ENCODE results near the gene NAA30.

Gene NAA30

GRCh38 chr14:57400556-57401494 lies 10.4 kb downstream of the NAA30 start:
- DNase-seq (ENCODE audit: low spot score) = no peak

DNA sequence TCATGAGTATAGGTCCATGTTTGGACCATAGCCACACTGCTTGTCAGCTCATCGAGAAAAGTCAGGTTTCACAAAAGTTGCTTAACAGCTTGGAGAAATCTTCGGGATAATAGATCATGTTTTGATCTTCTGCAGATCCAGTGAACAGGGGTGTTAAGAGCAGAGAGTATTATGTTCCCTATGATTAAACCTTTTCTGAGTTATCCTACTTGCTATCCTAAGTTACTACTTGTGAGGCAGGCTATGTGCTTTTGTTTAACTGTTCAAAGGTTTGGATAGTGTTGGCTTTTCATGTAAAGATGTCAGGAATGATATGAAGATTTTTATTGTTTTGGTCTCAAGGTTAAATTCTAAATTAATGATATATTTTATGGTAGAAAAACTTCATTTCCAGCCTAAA lies 11.1 kb downstream of the NAA30 start:
- no peak for DNase-seq (ENCODE audit: low spot score)

GRCh38 chr14:57402173-57402852 lies 11.9 kb downstream of the NAA30 start:
- DNase-seq (ENCODE audit: low spot score) = no peak

DNA sequence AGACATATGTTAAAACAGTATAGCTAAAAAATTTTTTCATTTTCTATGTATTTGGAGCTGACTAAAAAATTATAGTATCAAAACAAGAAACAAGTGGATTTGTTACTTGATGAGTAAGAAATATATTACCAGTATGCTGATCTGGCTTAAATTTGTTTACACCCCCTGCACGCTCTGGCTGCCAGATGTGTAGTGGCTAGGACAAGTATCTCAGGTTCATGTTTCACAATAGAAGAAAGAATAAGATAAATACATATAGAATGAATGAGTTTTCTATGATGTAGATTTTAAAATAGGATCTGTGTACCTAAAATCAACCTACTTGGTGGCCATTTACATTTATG lies 13.1 kb downstream of the NAA30 start:
- no peak for DNase-seq (ENCODE audit: low spot score)

DNA sequence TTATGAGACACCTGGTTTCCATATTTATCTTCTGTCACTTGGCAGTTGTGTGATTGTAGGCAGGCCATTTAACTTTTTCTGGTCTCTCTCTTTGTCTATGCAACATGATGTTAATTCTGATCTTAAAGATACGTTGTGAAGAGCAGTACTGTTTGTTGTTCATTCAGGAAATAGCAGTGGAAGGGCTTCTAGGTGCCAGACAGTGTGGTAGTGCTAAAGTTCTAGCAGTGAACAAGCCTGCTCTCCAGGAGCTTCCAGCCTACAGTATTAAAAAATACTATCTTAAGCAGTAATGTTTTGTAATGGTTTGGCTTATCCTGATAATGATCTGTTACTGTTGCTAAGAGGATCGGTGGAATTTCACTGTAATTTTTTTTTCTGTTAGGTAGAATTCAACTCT lies 15.2 kb downstream of the NAA30 start:
- DNase-seq (ENCODE audit: low spot score) = no peak

- DNase-seq (ENCODE audit: low spot score) = no peak
These were observed 17.7 kb downstream of the NAA30 start for GRCh38 chr14:57408037-57408436.

DNA sequence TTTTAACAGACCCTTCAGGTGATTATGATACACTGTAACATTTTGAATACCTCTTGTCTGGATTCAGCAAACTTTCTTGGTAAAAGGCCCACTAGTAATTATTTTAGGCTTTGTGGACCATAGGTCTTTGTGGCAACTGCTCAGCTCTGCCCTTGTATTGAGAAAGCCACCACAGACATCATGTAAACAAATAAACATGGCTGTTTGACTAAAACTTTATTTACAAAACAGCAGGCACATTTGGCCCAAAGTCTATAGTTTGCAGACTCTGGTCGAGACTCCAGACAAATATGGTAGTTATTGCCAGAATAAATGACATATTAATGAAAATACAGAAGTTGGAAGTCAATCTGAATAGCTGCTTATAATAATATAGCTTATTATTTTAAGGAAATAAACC lies 18.2 kb downstream of the NAA30 start:
- DNase-seq (ENCODE audit: low spot score) = no peak

- no peak for DNase-seq (ENCODE audit: low spot score)
These were observed 22.0 kb downstream of the NAA30 start for GRCh38 chr14:57412341-57412740.

DNA sequence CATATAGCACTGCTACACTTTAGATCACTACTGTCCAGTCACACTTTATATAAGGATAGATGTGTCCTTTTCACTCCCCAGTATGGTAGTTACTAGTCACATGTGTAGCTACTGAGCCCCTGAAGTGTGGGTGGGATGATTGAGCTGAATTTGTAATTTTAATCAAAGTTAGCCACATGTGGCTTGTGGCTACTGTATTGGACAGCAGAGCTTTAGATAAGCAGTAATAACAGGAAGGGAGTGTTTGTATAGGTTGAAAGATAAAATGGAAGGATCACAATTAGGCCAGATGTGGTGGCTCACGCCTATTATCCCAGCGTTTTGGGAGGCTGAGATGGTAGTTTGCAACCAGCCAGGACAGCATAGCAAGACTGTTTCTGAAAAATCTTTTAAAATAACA lies 23.5 kb downstream of the NAA30 start:
- no peak for DNase-seq (ENCODE audit: low spot score)

DNA sequence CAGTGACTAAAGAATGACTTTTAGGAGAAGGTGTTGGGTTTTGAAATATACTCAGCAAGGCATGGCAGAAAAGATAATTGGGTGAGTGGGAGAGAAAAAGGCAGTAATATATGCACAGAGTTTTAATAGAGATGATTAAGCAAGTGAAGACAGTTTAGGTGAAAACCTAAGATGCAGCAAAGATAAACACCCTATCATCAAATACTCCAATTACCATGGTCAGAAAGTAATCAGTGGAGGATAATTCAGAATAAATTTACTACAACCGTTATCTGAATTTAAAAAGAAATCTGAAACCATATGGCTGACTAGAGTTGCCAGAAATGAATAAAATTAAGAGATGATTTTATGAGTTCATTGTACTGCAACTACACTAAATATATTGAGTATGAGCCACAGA lies 26.8 kb downstream of the NAA30 start:
- no peak for DNase-seq (ENCODE audit: low spot score)

GRCh38 chr14:57418999-57419398 lies 28.6 kb downstream of the NAA30 start:
- no peak for DNase-seq (ENCODE audit: low spot score)

- no peak for DNase-seq (ENCODE audit: low spot score)
These were observed 29.6 kb downstream of the NAA30 start for GRCh38 chr14:57420033-57420432.

GRCh38 chr14:57420986-57421385 lies 30.6 kb downstream of the NAA30 start:
- DNase-seq (ENCODE audit: low spot score) = no peak

DNA sequence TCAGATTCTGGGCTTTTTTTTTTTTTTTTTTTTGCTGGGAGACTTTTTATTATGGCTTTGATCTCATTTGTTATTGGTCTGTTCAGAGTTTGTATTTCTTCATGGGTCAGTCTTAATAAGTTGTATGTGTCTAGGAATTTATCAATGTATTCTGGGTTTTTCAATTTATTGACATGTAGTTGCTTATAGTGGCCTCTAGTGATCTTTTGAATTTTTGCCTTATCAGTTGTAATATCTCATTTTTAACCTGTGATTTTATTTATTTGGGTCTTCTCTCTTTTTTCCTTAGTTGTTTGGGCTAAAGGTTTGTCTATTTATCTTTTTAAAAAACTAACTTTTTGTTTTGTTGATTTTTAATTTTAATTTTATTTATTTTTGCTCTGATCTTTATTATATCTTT lies 45.5 kb downstream of the NAA30 start:
- DNase-seq (ENCODE audit: low spot score) = no peak

GRCh38 chr14:57461777-57462320 lies 71.5 kb downstream of the NAA30 start:
- DNase-seq (ENCODE audit: low spot score) = no peak

- DNase-seq (ENCODE audit: low spot score) = no peak
These were observed 72.2 kb downstream of the NAA30 start for GRCh38 chr14:57462551-57462950.

GRCh38 chr14:57464008-57464730 lies 73.8 kb downstream of the NAA30 start:
- no peak for DNase-seq (ENCODE audit: low spot score)

Measured in ecto neural progenitor cell (in vitro differentiated cells).